CD4-positive, alpha-beta T cell (primary cell): Measurements from ENCODE around the gene AGAP1. TPM values are rescaled to one million over a fixed set of nuclear protein-coding genes. Genes with fewer than 3 reads are reported as not detected.

Experiments
- ATAC-seq: fragments of 200-7000 bp; cut with Tn5 transposase; one replicate; pipeline ENCODE4 v1.10.0; 2022; ENCODE audit warnings: mild to moderate bottlenecking; ENCODE audit not compliant: poor library complexity
- CTCF ChIA-PET: fragments of 350-600 bp; sonication (Branson Sonifier 250); formaldehyde crosslinking; loops from one replicate; lab custom pipeline; 2021; ENCODE audit warnings: antibody characterized with exemption, inconsistent platforms; lab: Charles Lee
- POLR2A ChIA-PET: fragments of 350-600 bp; sonication (Branson Sonifier 250); formaldehyde crosslinking; loops from one replicate; lab custom pipeline; 2021; ENCODE audit warnings: antibody characterized with exemption, inconsistent platforms; lab: Charles Lee
- DNase-seq, 14 experiments: peaks; one replicate each; pipeline ENCODE4 v3.0.0-alpha.2; 2013 to 2020; ENCODE audit warnings: mixed read lengths in 2 of 14
- H3K27ac ChIP-seq, 2 donors: one replicate each; pipeline versions ENCODE4 v1.5.1 to v1.7.0; 2013; ENCODE audit warnings: low read length in 2 of 2, low read depth in 1 of 2, mild to moderate bottlenecking in 1 of 2
- H3K27me3 ChIP-seq, 2 experiments: 1 replicate in 1 of 2; 2 replicates in 1 of 2; pipeline versions ENCODE4 v1.6.1 to v1.7.0; 2013; ENCODE audit warnings: low read length in 2 of 2, control low read depth in 1 of 2, mild to moderate bottlenecking in 1 of 2, moderate library complexity in 1 of 2; ENCODE audit not compliant: insufficient read depth in 2 of 2, control insufficient read depth in 1 of 2
- H3K36me3 ChIP-seq: one replicate; pipeline ENCODE4 v1.6.1; 2013; ENCODE audit warnings: low read length, control low read depth; ENCODE audit not compliant: insufficient read depth
- H3K4me1 ChIP-seq: one replicate; pipeline ENCODE4 v1.6.1; 2013; ENCODE audit warnings: low read length, control low read depth; ENCODE audit not compliant: insufficient read depth
- H3K4me3 ChIP-seq: one replicate; pipeline ENCODE4 v1.5.1; 2013; ENCODE audit warnings: mild to moderate bottlenecking, low read length, moderate library complexity
- H3K9me3 ChIP-seq, 2 experiments: 1 replicate in 1 of 2; 2 replicates in 1 of 2; pipeline versions ENCODE4 v1.6.1 to v1.7.0; 2013; ENCODE audit warnings: low read length in 2 of 2, mild to moderate bottlenecking in 2 of 2, control low read depth in 1 of 2, moderate library complexity in 1 of 2; ENCODE audit not compliant: control insufficient read depth in 1 of 2, insufficient read depth in 1 of 2
- H3K27ac Mint-ChIP-seq: one replicate; pipeline ENCODE4 v1.8.0; 2020; ENCODE audit warnings: mixed read lengths
- H3K27me3 Mint-ChIP-seq: one replicate; pipeline ENCODE4 v1.8.0; 2021; ENCODE audit warnings: mixed read lengths
- H3K36me3 Mint-ChIP-seq: one replicate; pipeline ENCODE4 v1.8.0; 2021; ENCODE audit warnings: low read depth, mixed read lengths
- H3K4me1 Mint-ChIP-seq: one replicate; pipeline ENCODE4 v1.8.0; 2021; ENCODE audit warnings: low read depth, mixed read lengths
- H3K4me3 Mint-ChIP-seq: one replicate; pipeline ENCODE4 v1.8.0; 2020; ENCODE audit warnings: mild to moderate bottlenecking, mixed read lengths
- H3K9me3 Mint-ChIP-seq: one replicate; pipeline ENCODE4 v1.8.0; 2020; ENCODE audit warnings: mixed read lengths
- intact Hi-C, 2 experiments: fragments of 100-400 bp; cut with DNase I in 1 of 2; cut with micrococcal nuclease in 1 of 2; formaldehyde crosslinking; loops; one replicate each; pipeline versions ENCODE4 v1.15.1 to v1.9.0; 2023 to 2025; cut with DNase I, micrococcal nuclease
- total RNA-seq, 174 experiments: library from RNA in 2 of 174; stranded (reverse) in 2 of 174; gene quantifications; one replicate each; pipeline ENCODE4 v1.2.3 and lab custom pipeline; 2021 to 2026
- TF ChIP-seq, protein P1 (sequence below): fragments of 200-600 bp; IDR thresholded peaks from one replicate; pipeline ENCODE4 v1.8.0; 2022; ENCODE audit warnings: antibody characterized with exemption, mild to moderate bottlenecking

AGAP1 gene
- total RNA-seq, 2 experiments from 2014 or later: 2.6 to 3.1 TPM

DNA sequence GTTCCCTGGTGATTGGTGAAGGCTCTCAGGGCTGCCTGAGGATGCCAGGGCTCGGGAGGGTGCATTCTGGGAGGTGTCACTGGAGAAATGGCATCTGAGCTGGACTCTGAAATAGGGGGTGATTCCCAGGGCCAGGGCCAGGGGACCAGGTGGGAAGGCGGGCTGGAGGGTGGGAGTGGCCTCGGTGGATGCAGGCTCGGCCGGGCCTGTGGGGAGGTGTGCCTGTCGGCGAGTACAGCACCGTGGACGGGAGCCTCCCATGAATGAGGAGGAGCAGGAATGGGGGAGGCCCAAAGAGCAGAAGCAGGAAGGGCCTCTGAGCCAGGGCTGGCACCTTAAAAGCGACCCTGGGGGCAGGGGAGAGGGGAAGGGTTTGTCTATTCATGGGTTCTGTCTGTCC, 557.5 kb downstream of the AGAP1 start:
- H3K36me3 Mint-ChIP-seq: no peaks in the 10 kb centered on the region
- H3K27me3 Mint-ChIP-seq: peaks cover 42% of the 10 kb centered on the region
- ATAC-seq: no peak
- intact Hi-C loops: no loop called here
- no peak overlapping the region for H3K4me3 Mint-ChIP-seq
- H3K27me3 ChIP-seq: peaks cover 8 to 12% of the 10 kb centered on the region in 2 experiments
- H3K36me3 ChIP-seq: no peaks in the 10 kb centered on the region
- CTCF ChIA-PET: no interaction called here
- peaks cover 9% of the 10 kb centered on the region for H3K4me1 Mint-ChIP-seq
- H3K9me3 Mint-ChIP-seq: no peaks in the 10 kb centered on the region
- no peak overlapping the region for H3K27ac Mint-ChIP-seq
- H3K4me1 ChIP-seq: no peaks in the 10 kb centered on the region
- DNase-seq: no peak
- no peak overlapping the region for H3K27ac ChIP-seq
- TF ChIP-seq, protein P1, sequence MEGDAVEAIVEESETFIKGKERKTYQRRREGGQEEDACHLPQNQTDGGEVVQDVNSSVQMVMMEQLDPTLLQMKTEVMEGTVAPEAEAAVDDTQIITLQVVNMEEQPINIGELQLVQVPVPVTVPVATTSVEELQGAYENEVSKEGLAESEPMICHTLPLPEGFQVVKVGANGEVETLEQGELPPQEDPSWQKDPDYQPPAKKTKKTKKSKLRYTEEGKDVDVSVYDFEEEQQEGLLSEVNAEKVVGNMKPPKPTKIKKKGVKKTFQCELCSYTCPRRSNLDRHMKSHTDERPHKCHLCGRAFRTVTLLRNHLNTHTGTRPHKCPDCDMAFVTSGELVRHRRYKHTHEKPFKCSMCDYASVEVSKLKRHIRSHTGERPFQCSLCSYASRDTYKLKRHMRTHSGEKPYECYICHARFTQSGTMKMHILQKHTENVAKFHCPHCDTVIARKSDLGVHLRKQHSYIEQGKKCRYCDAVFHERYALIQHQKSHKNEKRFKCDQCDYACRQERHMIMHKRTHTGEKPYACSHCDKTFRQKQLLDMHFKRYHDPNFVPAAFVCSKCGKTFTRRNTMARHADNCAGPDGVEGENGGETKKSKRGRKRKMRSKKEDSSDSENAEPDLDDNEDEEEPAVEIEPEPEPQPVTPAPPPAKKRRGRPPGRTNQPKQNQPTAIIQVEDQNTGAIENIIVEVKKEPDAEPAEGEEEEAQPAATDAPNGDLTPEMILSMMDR: no peak
- no peak overlapping the region for H3K4me3 ChIP-seq
- POLR2A ChIA-PET: no interaction called here
- peaks cover 0 to 7% of the 10 kb centered on the region in 2 experiments for H3K9me3 ChIP-seq

DNA sequence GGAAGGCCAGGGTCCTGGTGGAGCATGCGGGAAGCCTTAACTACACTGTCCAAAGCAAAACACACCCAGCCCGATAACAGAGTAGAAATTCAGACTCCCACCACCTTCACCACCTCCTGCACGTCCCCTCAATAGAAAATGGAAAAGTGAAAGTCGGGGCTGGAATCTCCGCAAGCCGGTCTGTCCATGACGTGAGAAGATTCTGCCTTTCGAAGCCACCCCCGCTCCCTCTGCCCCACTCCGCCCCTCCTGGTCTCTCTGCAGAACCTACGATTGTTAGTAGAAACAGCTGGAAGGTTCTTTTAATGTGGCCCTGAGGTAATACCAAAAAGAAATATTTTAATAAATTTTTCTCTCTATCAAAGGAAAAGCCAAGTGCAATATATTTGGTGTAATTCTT, 558.0 kb downstream of the AGAP1 start:
- ATAC-seq: no peak
- POLR2A ChIA-PET: no interaction called here
- intact Hi-C loops: no loop called here

DNA sequence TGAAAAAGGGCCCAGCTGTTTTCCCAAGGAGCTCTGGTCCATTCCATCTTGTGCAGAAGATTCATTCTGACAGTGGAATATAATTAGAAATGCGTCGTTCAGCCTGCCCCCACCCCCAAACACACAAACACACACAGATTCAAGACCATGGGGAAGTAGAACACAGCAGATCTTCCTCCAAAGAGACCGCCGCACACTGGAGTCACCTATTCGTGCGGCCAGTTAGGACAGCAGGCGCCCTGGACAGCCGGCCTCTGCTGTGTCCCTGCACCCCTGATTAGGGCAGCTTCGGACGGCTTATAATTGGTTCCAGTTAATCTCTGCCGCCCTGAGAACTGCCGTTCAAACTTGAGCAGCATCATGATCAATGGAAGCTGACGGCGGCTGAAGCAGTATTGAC, 558.4 kb downstream of the AGAP1 start:
- Histone ChIP-seq H3K27me3 (peaks cover 11 to 12% of the 10 kb centered on the region in 2 experiments), H3K4me1 (no peaks in the 10 kb centered on the region), H3K36me3 (no peaks in the 10 kb centered on the region), H3K9me3 (peaks cover 0 to 11% of the 10 kb centered on the region in 2 experiments), H3K27ac (no peak overlapping the region), H3K4me3 (no peak overlapping the region)
- no peaks in the 10 kb centered on the region for H3K9me3 Mint-ChIP-seq
- TF ChIP-seq, protein P1: no peak
- H3K27ac Mint-ChIP-seq: no peak overlapping the region
- H3K27me3 Mint-ChIP-seq: peaks cover 47% of the 10 kb centered on the region
- POLR2A ChIA-PET: no interaction called here
- peaks cover 9% of the 10 kb centered on the region for H3K4me1 Mint-ChIP-seq
- CTCF ChIA-PET: no interaction called here
- intact Hi-C loops: no loop called here
- no peak for ATAC-seq
- H3K36me3 Mint-ChIP-seq: no peaks in the 10 kb centered on the region
- H3K4me3 Mint-ChIP-seq: no peak overlapping the region
- DNase-seq: no peak

More for the DNA sequence above, 558.0 kb downstream of the AGAP1 start:
- no peaks in the 10 kb centered on the region for H3K36me3 Mint-ChIP-seq
- CTCF ChIA-PET: no interaction called here
- Histone ChIP-seq H3K36me3 (no peaks in the 10 kb centered on the region), H3K27me3 (peaks cover 11 to 12% of the 10 kb centered on the region in 2 experiments), H3K4me3 (no peak overlapping the region), H3K27ac (no peak overlapping the region), H3K9me3 (peaks cover 0 to 11% of the 10 kb centered on the region in 2 experiments), H3K4me1 (no peaks in the 10 kb centered on the region)
- H3K9me3 Mint-ChIP-seq: no peaks in the 10 kb centered on the region
- H3K27ac Mint-ChIP-seq: no peak overlapping the region
- TF ChIP-seq, protein P1: no peak
- H3K27me3 Mint-ChIP-seq: peaks cover 45% of the 10 kb centered on the region
- no peak overlapping the region for H3K4me3 Mint-ChIP-seq
- H3K4me1 Mint-ChIP-seq: peaks cover 9% of the 10 kb centered on the region
- DNase-seq: no peak
